NCI-H2227 treated with DMSO at 0.1 percent for 48 hours (cell line): ENCODE data around the gene PIK3R3.
A peak's percentile ranks its signal among the peaks of the same experiment; 100 is the strongest.
"Not testable (repeated sequence)": the region's sequence is repeated elsewhere in the genome, so short reads cannot be mapped to it uniquely, and the experiment has no call there.

Experiments used
- DNase-seq: peaks from one replicate; lab custom pipeline; 2025; lab: John Stamatoyannopoulos, UW

Gene PIK3R3

GRCh38 chr1:46102769-46103476 lies 29.5 kb downstream of the PIK3R3 start:
- DNase-seq: no peak

GRCh38 chr1:46099215-46099614 lies 33.2 kb downstream of the PIK3R3 start:
- DNase-seq: no peak

- DNase-seq: no peak
These were observed 34.3 kb downstream of the PIK3R3 start for GRCh38 chr1:46098027-46098712.

GRCh38 chr1:46097149-46097472 lies 35.3 kb downstream of the PIK3R3 start:
- DNase-seq: no peak

GRCh38 chr1:46096269-46097148 lies 35.9 kb downstream of the PIK3R3 start:
- no peak for DNase-seq

GRCh38 chr1:46095110-46095509 lies 37.3 kb downstream of the PIK3R3 start:
- DNase-seq: not testable (repeated sequence)

GRCh38 chr1:46094471-46095005 lies 37.9 kb downstream of the PIK3R3 start:
- no peak for DNase-seq

GRCh38 chr1:46093832-46094231 lies 38.6 kb downstream of the PIK3R3 start:
- DNase-seq: not testable (repeated sequence)

- no peak for DNase-seq
These were observed 44.5 kb downstream of the PIK3R3 start for GRCh38 chr1:46087891-46088290.

- DNase-seq: no peak
These were observed 45.9 kb downstream of the PIK3R3 start for GRCh38 chr1:46086576-46086975.

- DNase-seq: peak; percentile 77
These were observed 47.6 kb downstream of the PIK3R3 start for GRCh38 chr1:46084553-46085451.

GRCh38 chr1:46083579-46083978 lies 48.9 kb downstream of the PIK3R3 start:
- DNase-seq: no peak

- DNase-seq: no peak
These were observed 50.8 kb downstream of the PIK3R3 start for GRCh38 chr1:46081619-46082018.

- DNase-seq: no peak
These were observed 51.2 kb downstream of the PIK3R3 start for GRCh38 chr1:46081206-46081605.

GRCh38 chr1:46080257-46080656 lies 52.2 kb downstream of the PIK3R3 start:
- no peak for DNase-seq

GRCh38 chr1:46077644-46078043 lies 54.8 kb downstream of the PIK3R3 start:
- no peak for DNase-seq

GRCh38 chr1:46076343-46076742 lies 56.1 kb downstream of the PIK3R3 start:
- DNase-seq: no peak

- DNase-seq: no peak
These were observed 59.5 kb downstream of the PIK3R3 start for GRCh38 chr1:46072975-46073374.

- DNase-seq: no peak
These were observed 62.1 kb downstream of the PIK3R3 start for GRCh38 chr1:46070164-46070814.

- DNase-seq: no peak
These were observed 63.9 kb downstream of the PIK3R3 start for GRCh38 chr1:46068525-46068924.

- no peak for DNase-seq
These were observed 64.8 kb downstream of the PIK3R3 start for GRCh38 chr1:46067652-46068051.
